H9 (cell line): ENCODE measurements around the gene UBE2Z. TPM values are rescaled to one million over a fixed set of nuclear protein-coding genes. Genes with fewer than 3 reads are reported as not detected.

Experiments
- DNase-seq: peaks from one replicate; pipeline ENCODE4 v3.0.0-alpha.2; 2017
- H2AFZ ChIP-seq: one replicate; pipeline ENCODE4 v1.6.1; 2013; ENCODE audit warnings: mild to moderate bottlenecking, low read length, control low read depth, moderate library complexity
- H2AK5ac ChIP-seq: 2 replicates; pipeline ENCODE4 v1.6.1; 2013; ENCODE audit warnings: low read length, control low read depth, mixed read lengths; ENCODE audit not compliant: insufficient read length
- H2BK120ac ChIP-seq: one replicate; pipeline ENCODE4 v1.6.1; 2013; ENCODE audit warnings: low read depth, mild to moderate bottlenecking, low read length, control low read depth, inconsistent platforms; ENCODE audit not compliant: poor library complexity, severe bottlenecking
- H2BK12ac ChIP-seq: 2 replicates; pipeline ENCODE4 v1.6.1; 2013; ENCODE audit warnings: low read length, control low read depth, mixed read lengths, low read depth; ENCODE audit not compliant: insufficient read length
- H2BK15ac ChIP-seq: 2 replicates; pipeline ENCODE4 v1.6.1; 2013; ENCODE audit warnings: low read depth, low read length, control low read depth
- H2BK20ac ChIP-seq: one replicate; pipeline ENCODE4 v1.6.1; 2013; ENCODE audit warnings: low read depth, mild to moderate bottlenecking, low read length, control low read depth, inconsistent platforms; ENCODE audit not compliant: poor library complexity, severe bottlenecking
- H2BK5ac ChIP-seq: 2 replicates; pipeline ENCODE4 v1.6.1; 2013; ENCODE audit warnings: low read length, control low read depth, mixed read lengths; ENCODE audit not compliant: insufficient read length
- H3K14ac ChIP-seq: 2 replicates; pipeline ENCODE4 v1.6.1; 2013; ENCODE audit warnings: low read length, control low read depth; ENCODE audit not compliant: insufficient read depth
- H3K18ac ChIP-seq: 2 replicates; pipeline ENCODE4 v1.6.1; 2013; ENCODE audit warnings: low read depth, mild to moderate bottlenecking, mixed read lengths, low read length, control low read depth; ENCODE audit not compliant: insufficient read length
- H3K23ac ChIP-seq: 2 replicates; pipeline ENCODE4 v1.6.1; 2013; ENCODE audit warnings: low read length, control low read depth, mixed read lengths, low read depth; ENCODE audit not compliant: insufficient read length
- H3K23me2 ChIP-seq: 2 replicates; pipeline ENCODE4 v1.6.1; 2013; ENCODE audit warnings: low read depth, mild to moderate bottlenecking, mixed read lengths, low read length, control low read depth; ENCODE audit not compliant: insufficient read length, poor library complexity, severe bottlenecking
- H3K27ac ChIP-seq: 2 replicates; pipeline ENCODE4 v1.5.1; 2013; ENCODE audit warnings: low read length, control low read depth, mixed read lengths, low read depth; ENCODE audit not compliant: insufficient read length
- H3K27me3 ChIP-seq: 2 replicates; pipeline ENCODE4 v1.6.1; 2013; ENCODE audit warnings: low read length, control low read depth, inconsistent platforms; ENCODE audit not compliant: insufficient read depth
- H3K4ac ChIP-seq: 2 replicates; pipeline ENCODE4 v1.6.1; 2013; ENCODE audit warnings: low read depth, mild to moderate bottlenecking, control low read depth, inconsistent platforms, low read length, moderate library complexity
- H3K4me1 ChIP-seq: 2 replicates; pipeline ENCODE4 v1.6.1; 2013; ENCODE audit warnings: low read length, control low read depth, inconsistent platforms; ENCODE audit not compliant: insufficient read depth
- H3K4me2 ChIP-seq: 2 replicates; pipeline ENCODE4 v1.6.1; 2013; ENCODE audit warnings: low read length, control low read depth, mixed read lengths; ENCODE audit not compliant: insufficient read length, insufficient read depth
- H3K56ac ChIP-seq: 2 replicates; pipeline ENCODE4 v1.6.1; 2013; ENCODE audit warnings: low read depth, mild to moderate bottlenecking, mixed read lengths, low read length, control low read depth; ENCODE audit not compliant: insufficient read length
- H3K79me1 ChIP-seq: 2 replicates; pipeline ENCODE4 v1.6.1; 2013; ENCODE audit warnings: low read depth, mild to moderate bottlenecking, moderate library complexity, low read length, control low read depth, inconsistent platforms; ENCODE audit not compliant: insufficient read depth, poor library complexity, severe bottlenecking
- H3K79me2 ChIP-seq: 2 replicates; pipeline ENCODE4 v1.6.1; 2013; ENCODE audit warnings: low read length, control low read depth, inconsistent platforms; ENCODE audit not compliant: insufficient read depth
- H3K9ac ChIP-seq: 2 replicates; pipeline ENCODE4 v1.6.1; 2013; ENCODE audit warnings: low read length, control low read depth, mixed read lengths; ENCODE audit not compliant: insufficient read length; ENCODE audit errors: extremely low read depth
- H3K9me3 ChIP-seq: one replicate; pipeline ENCODE4 v1.6.1; 2013; ENCODE audit warnings: low read depth, low read length, inconsistent platforms; ENCODE audit not compliant: control insufficient read depth
- H3T11ph ChIP-seq: one replicate; pipeline ENCODE4 v1.6.1; 2013; ENCODE audit warnings: mild to moderate bottlenecking, low read length, control low read depth, inconsistent platforms
- H4K20me1 ChIP-seq: one replicate; pipeline ENCODE4 v1.6.1; 2013; ENCODE audit not compliant: control insufficient read depth, insufficient read length, insufficient read depth
- H4K5ac ChIP-seq: 2 replicates; pipeline ENCODE4 v1.6.1; 2013; ENCODE audit warnings: low read depth, mild to moderate bottlenecking, mixed read lengths, low read length, control low read depth; ENCODE audit not compliant: insufficient read length
- H4K8ac ChIP-seq: replicated peaks from 2 replicates; pipeline ENCODE4 v1.6.1; 2013; ENCODE audit warnings: low read length, control low read depth, mixed read lengths, low read depth; ENCODE audit not compliant: insufficient read length
- H4K91ac ChIP-seq: 2 replicates; pipeline ENCODE4 v1.6.1; 2013; ENCODE audit warnings: low read depth, mild to moderate bottlenecking, moderate library complexity, mixed read lengths, low read length, control low read depth; ENCODE audit not compliant: insufficient read length
- H3K27ac Mint-ChIP-seq, 3 experiments: 2 replicates in 2 of 3; 3 replicates in 1 of 3; pipeline ENCODE4 v1.8.0; 2020 to 2021; ENCODE audit warnings: mixed read lengths in 3 of 3, mild to moderate bottlenecking in 1 of 3, moderate library complexity in 1 of 3
- H3K27me3 Mint-ChIP-seq: 2 replicates; pipeline ENCODE4 v1.8.0; 2021; ENCODE audit warnings: low read depth, mild to moderate bottlenecking, moderate library complexity, mixed read lengths
- H3K36me3 Mint-ChIP-seq, 3 experiments: 2 replicates in 2 of 3; 3 replicates in 1 of 3; pipeline ENCODE4 v1.8.0; 2020 to 2021; ENCODE audit warnings: low read depth in 3 of 3, mixed read lengths in 3 of 3; ENCODE audit not compliant: insufficient read depth in 1 of 3
- H3K4me1 Mint-ChIP-seq, 2 experiments: 2 replicates each; pipeline ENCODE4 v1.8.0; 2020; ENCODE audit warnings: mixed read lengths in 2 of 2
- H3K4me3 Mint-ChIP-seq, 2 experiments: 2 replicates in 1 of 2; 3 replicates in 1 of 2; pipeline ENCODE4 v1.8.0; 2020 to 2021; ENCODE audit warnings: mild to moderate bottlenecking in 2 of 2, mixed read lengths in 2 of 2, moderate library complexity in 1 of 2
- H3K9me3 Mint-ChIP-seq, 2 experiments: 2 replicates in 1 of 2; 3 replicates in 1 of 2; pipeline ENCODE4 v1.8.0; 2020; ENCODE audit warnings: mild to moderate bottlenecking in 2 of 2, mixed read lengths in 2 of 2, moderate library complexity in 1 of 2
- WGBS: extraction: QIAGEN DNeasy Blood & Tissue Kit; methylation state at CpG from one replicate; pipeline ENCODE4 v1.1.7; 2013; ENCODE audit warnings: missing lambda C conversion rate, low lambda C conversion rate, mixed read lengths; ENCODE audit not compliant: insufficient read length; ENCODE audit errors: extremely low coverage; 5-methylcytosine and 5-hydroxymethylcytosine counted together
- total RNA-seq: library from RNA; stranded (reverse); gene quantifications from 2 replicates; pipeline ENCODE4 v1.2.1, GENCODE V29; 2021
- TF ChIP-seq, protein P1 (sequence below): fragments of 200-600 bp; sonication (generic); conservative IDR thresholded peaks from 3 replicates; pipeline ENCODE4 v1.8.0; 2021; ENCODE audit warnings: antibody characterized with exemption, mild to moderate bottlenecking

UBE2Z gene
- total RNA-seq, 1 experiment from 2014 or later = 80.0 TPM

DNA sequence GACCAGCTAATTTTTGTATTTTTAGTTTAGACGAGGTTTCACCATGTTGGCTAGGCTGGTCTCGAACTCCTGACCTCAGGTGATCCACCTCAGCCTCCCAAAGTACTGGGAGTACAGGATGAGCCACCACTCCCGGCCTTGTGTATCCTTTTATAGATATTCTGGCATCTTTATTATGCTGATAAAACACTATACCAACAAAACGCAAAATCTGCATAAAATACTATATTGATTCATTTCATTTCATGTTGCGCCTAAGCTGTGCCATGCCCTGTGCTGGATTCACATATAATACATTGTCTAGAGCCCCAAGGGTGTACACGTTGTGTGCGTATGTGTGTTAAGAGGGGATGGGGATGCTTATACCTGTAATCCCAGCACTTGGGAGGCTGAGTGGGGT lies 3.8 kb upstream of the UBE2Z start:
- Histone ChIP-seq H4K5ac (no peak overlapping the region), H3K18ac (no peak overlapping the region), H3K56ac (no peak overlapping the region), H3T11ph (no peak overlapping the region), H3K4me2 (no peak overlapping the region), H2AK5ac (no peak overlapping the region), H2BK120ac (no peak overlapping the region), H4K20me1 (no peaks in the 10 kb centered on the region), H4K91ac (no peak overlapping the region), H3K79me1 (no peaks in the 10 kb centered on the region), H3K23me2 (peaks cover 7% of the 10 kb centered on the region), H2BK12ac (no peak overlapping the region), H4K8ac (no peak overlapping the region), H3K4ac (no peak overlapping the region), H2AFZ (no peak overlapping the region), H2BK15ac (no peak overlapping the region), H3K4me1 (no peaks in the 10 kb centered on the region), H3K27me3 (no peaks in the 10 kb centered on the region), H2BK20ac (no peak overlapping the region), H3K27ac (no peak overlapping the region), H3K9me3 (no peaks in the 10 kb centered on the region), H3K14ac (no peak overlapping the region), H3K23ac (no peak overlapping the region), H3K79me2 (peaks cover 4% of the 10 kb centered on the region; the same call in 1 of the 2 replicates), H2BK5ac (no peak overlapping the region), H3K9ac (no peak overlapping the region)
- H3K27ac Mint-ChIP-seq = peak overlapping the region in 1 of 3 experiments; percentile 59; a peak in 1 of 7 replicates
- DNase-seq = no peak
- no peaks in the 10 kb centered on the region for H3K9me3 Mint-ChIP-seq
- no peaks in the 10 kb centered on the region for H3K27me3 Mint-ChIP-seq
- peaks cover 3% of the 10 kb centered on the region in 3 experiments; a peak in 5 of 7 replicates for H3K36me3 Mint-ChIP-seq
- WGBS = no CpG with 5 or more reads among the region's 7 CpGs
- peaks cover 9 to 11% of the 10 kb centered on the region in 2 experiments; a peak in 3 of 4 replicates for H3K4me1 Mint-ChIP-seq
- TF ChIP-seq, protein P1, sequence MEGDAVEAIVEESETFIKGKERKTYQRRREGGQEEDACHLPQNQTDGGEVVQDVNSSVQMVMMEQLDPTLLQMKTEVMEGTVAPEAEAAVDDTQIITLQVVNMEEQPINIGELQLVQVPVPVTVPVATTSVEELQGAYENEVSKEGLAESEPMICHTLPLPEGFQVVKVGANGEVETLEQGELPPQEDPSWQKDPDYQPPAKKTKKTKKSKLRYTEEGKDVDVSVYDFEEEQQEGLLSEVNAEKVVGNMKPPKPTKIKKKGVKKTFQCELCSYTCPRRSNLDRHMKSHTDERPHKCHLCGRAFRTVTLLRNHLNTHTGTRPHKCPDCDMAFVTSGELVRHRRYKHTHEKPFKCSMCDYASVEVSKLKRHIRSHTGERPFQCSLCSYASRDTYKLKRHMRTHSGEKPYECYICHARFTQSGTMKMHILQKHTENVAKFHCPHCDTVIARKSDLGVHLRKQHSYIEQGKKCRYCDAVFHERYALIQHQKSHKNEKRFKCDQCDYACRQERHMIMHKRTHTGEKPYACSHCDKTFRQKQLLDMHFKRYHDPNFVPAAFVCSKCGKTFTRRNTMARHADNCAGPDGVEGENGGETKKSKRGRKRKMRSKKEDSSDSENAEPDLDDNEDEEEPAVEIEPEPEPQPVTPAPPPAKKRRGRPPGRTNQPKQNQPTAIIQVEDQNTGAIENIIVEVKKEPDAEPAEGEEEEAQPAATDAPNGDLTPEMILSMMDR = no peak
- no peak overlapping the region for H3K4me3 Mint-ChIP-seq
